Osteoblast (primary cell): ENCODE measurements around the gene MTHFSD. TPM values are rescaled to one million over a fixed set of nuclear protein-coding genes. Genes with fewer than 3 reads are reported as not detected.

ENCODE experiments used
- DNase-seq: peaks from one replicate; pipeline ENCODE4 v3.0.0; 2011; ENCODE audit warnings: low spot score, mixed read lengths; ENCODE audit not compliant: insufficient read length; ENCODE audit errors: missing footprints
- H2AFZ ChIP-seq: 2 replicates; pipeline ENCODE4 v1.6.0; 2011; ENCODE audit warnings: mild to moderate bottlenecking, low read length
- H3K27ac ChIP-seq: 2 replicates; pipeline ENCODE4 v1.5.1; 2011; ENCODE audit warnings: mild to moderate bottlenecking, low read depth, low read length, moderate library complexity
- H3K27me3 ChIP-seq: 2 replicates; pipeline ENCODE4 v1.6.0; 2012; ENCODE audit warnings: mild to moderate bottlenecking, control low read depth, inconsistent platforms, low read length, moderate library complexity; ENCODE audit not compliant: insufficient read depth
- H3K36me3 ChIP-seq: 2 replicates; pipeline ENCODE4 v1.5.1; 2011; ENCODE audit warnings: mild to moderate bottlenecking, low read length, control low read depth, moderate library complexity; ENCODE audit not compliant: insufficient read depth
- H3K4me1 ChIP-seq: 2 replicates; pipeline ENCODE4 v1.5.1; 2011; ENCODE audit warnings: mild to moderate bottlenecking, low read length, control low read depth, moderate library complexity; ENCODE audit not compliant: insufficient read depth
- H3K4me2 ChIP-seq: 2 replicates; pipeline ENCODE4 v1.6.0; 2011; ENCODE audit warnings: mild to moderate bottlenecking, low read length; ENCODE audit not compliant: insufficient read depth
- H3K4me3 ChIP-seq: fragments of 200-600 bp; sonication (generic); 3 replicates; pipeline ENCODE4 v1.5.1; 2012; ENCODE audit warnings: mild to moderate bottlenecking, low read length, inconsistent platforms; ENCODE audit not compliant: insufficient read depth
- H3K79me2 ChIP-seq: 2 replicates; pipeline ENCODE4 v1.6.0; 2012; ENCODE audit warnings: mild to moderate bottlenecking, low read length, control low read depth, inconsistent platforms; ENCODE audit not compliant: insufficient read depth
- H3K9me3 ChIP-seq: 2 replicates; pipeline ENCODE4 v1.5.1; 2011; ENCODE audit warnings: low read depth, low read length, control low read depth
- H4K20me1 ChIP-seq: 2 replicates; pipeline ENCODE4 v1.6.0; 2012; ENCODE audit warnings: mild to moderate bottlenecking, low read length, control low read depth; ENCODE audit not compliant: insufficient read depth
- CTCF ChIP-seq: IDR thresholded peaks from 2 replicates; pipeline ENCODE4 v1.5.1; 2011; ENCODE audit warnings: mild to moderate bottlenecking, low read depth, low read length, moderate library complexity; ENCODE audit errors: extremely low read depth
- total RNA-seq: library from RNA; depleted of rRNA; stranded (reverse); fragments of >200 nt; gene quantifications from 2 replicates; pipeline ENCODE4 v1.2.3, GENCODE V29; 2012

Gene MTHFSD
- total RNA-seq, 1 donor, result 18.5 TPM

DNA sequence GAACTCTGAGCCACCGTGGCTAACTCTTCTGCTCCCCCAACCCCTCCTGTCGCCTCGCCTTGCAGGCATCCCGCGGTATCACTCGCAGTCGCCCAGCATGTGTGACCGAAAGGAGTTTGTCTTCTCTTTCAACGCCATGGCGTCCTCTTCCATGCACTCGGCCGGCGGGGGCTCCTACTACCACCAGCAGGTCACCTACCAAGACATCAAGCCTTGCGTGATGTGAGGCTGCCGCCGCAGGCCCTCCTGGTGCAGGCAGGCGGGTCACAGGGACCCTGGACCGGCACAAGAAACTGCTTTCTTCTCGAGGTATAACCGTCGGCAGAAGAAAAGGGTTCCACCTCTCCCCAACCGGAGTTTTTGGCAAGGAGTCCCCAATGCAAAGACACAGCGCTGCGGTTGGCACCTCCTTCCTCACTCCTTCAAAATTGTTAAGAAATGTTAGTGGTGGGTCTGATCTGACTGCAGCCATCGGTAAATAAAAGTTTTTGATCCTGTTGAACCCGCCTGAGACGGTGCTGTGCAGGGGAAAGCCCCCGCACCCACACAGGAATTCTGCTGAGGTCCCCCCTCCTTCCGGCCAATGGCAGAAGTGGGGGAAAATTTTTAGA lies 42.1 kb downstream of the MTHFSD start:
- Histone ChIP-seq H3K4me3 (no peak overlapping the region), H3K4me1 (no peaks in the 10 kb centered on the region), H3K27ac (no peak overlapping the region), H2AFZ (no peak overlapping the region), H3K9me3 (no peaks in the 10 kb centered on the region), H3K79me2 (no peaks in the 10 kb centered on the region), H3K27me3 (peaks cover 79% of the 10 kb centered on the region), H3K36me3 (no peaks in the 10 kb centered on the region), H3K4me2 (no peak overlapping the region), H4K20me1 (no peaks in the 10 kb centered on the region)
- TF ChIP-seq CTCF, result no peak
- DNase-seq, result peak; percentile 76

GRCh38 chr16:86512301-86512859 lies 42.7 kb downstream of the MTHFSD start:
- H3K79me2 ChIP-seq, result no peaks in the 10 kb centered on the region
- no peaks in the 10 kb centered on the region for H3K4me1 ChIP-seq
- H3K36me3 ChIP-seq, result no peaks in the 10 kb centered on the region
- H2AFZ ChIP-seq, result no peak overlapping the region
- no peak for TF ChIP-seq CTCF
- peaks cover 2% of the 10 kb centered on the region for H4K20me1 ChIP-seq
- peak; percentile 91 for DNase-seq
- no peak overlapping the region for H3K4me3 ChIP-seq
- H3K9me3 ChIP-seq, result no peaks in the 10 kb centered on the region
- H3K27me3 ChIP-seq, result peaks cover 79% of the 10 kb centered on the region
- H3K4me2 ChIP-seq, result no peak overlapping the region
- no peak overlapping the region for H3K27ac ChIP-seq

- peak; percentile 90 for DNase-seq
- TF ChIP-seq CTCF, result no peak
- Histone ChIP-seq H3K27me3 (peaks cover 79% of the 10 kb centered on the region), H3K79me2 (no peaks in the 10 kb centered on the region), H3K27ac (no peak overlapping the region), H3K4me1 (no peaks in the 10 kb centered on the region), H2AFZ (no peak overlapping the region), H3K9me3 (no peaks in the 10 kb centered on the region), H4K20me1 (peaks cover 5% of the 10 kb centered on the region), H3K36me3 (no peaks in the 10 kb centered on the region), H3K4me2 (no peak overlapping the region), H3K4me3 (no peak overlapping the region)
Measured at GRCh38 chr16:86511317-86512161, 43.5 kb downstream of the MTHFSD start.
